Mammary epithelial cell (primary cell): Measurements from ENCODE around the gene ZNF367.

Experiments used
- CTCF ChIP-seq, 2 donors: IDR thresholded peaks in 1 of 2; conservative IDR thresholded peaks in 1 of 2; 2 replicates each; pipeline ENCODE4 v1.5.1; 2011 to 2012; ENCODE audit warnings: inconsistent platforms in 2 of 2, low read length in 2 of 2, mild to moderate bottlenecking in 2 of 2, control low read depth in 1 of 2, low read depth in 1 of 2; ENCODE audit not compliant: insufficient read depth in 1 of 2; ENCODE audit errors: extremely low read depth in 1 of 2
- EZH2 ChIP-seq: IDR thresholded peaks from 2 replicates; pipeline ENCODE4 v1.6.1; 2012; ENCODE audit warnings: low read length, inconsistent platforms, borderline replicate concordance

GRCh38 chr9:96460882-96461281 lies 42.7 kb upstream of the ZNF367 start:
- TF ChIP-seq CTCF (conservative IDR thresholded peaks at IDR 0.05 in 1 of 2, IDR thresholded peaks at IDR 0.05 in 1 of 2; ENCODE audit: extremely low read depth in 1 of 2, insufficient read depth in 1 of 2, low read depth in 1 of 2, low read length in 2 of 2) (no peak), EZH2 (no peak)
